ENCODE results near the gene CEBPZ. TPM values are rescaled to one million over a fixed set of nuclear protein-coding genes. Genes with fewer than 3 reads are reported as not detected.

CEBPZ gene
- total RNA-seq, 4 donors from 2014 or later: 31.4 to 46.1 (median 34.5) TPM

GRCh38 chr2:37250869-37251740 lies 19.7 kb upstream of the CEBPZ start:
- no peak for DNase-seq
- H3K4me1 ChIP-seq: no peaks in the 10 kb centered on the region
- no peaks in the 10 kb centered on the region for H3K9me3 ChIP-seq
- peaks cover 24 to 46% of the 10 kb centered on the region in 2 donors for H3K36me3 ChIP-seq
- TF ChIP-seq CTCF (IDR thresholded peaks at IDR 0.05): no peak
- no peak for TF ChIP-seq POLR2A (IDR thresholded peaks at IDR 0.05)
- no peak overlapping the region for H3K4me3 ChIP-seq (replicated peaks in 1 of 3)
- intact Hi-C loops (cut with DNase I): no loop called here
- no peak overlapping the region for H3K27ac ChIP-seq
- WGBS, 2 donors: 85 to 91% methylated on average over 5 of the region's 5 CpGs
- no peaks in the 10 kb centered on the region for H3K27me3 ChIP-seq

- peaks cover 23 to 32% of the 10 kb centered on the region in 2 donors for H3K36me3 ChIP-seq
- no peak for TF ChIP-seq CTCF (IDR thresholded peaks at IDR 0.05)
- TF ChIP-seq POLR2A (IDR thresholded peaks at IDR 0.05): no peak
Measured at GRCh38 chr2:37246205-37246604, 14.8 kb upstream of the CEBPZ start.

GRCh38 chr2:37244755-37245154 lies 13.4 kb upstream of the CEBPZ start:
- Histone ChIP-seq H3K27me3 (no peaks in the 10 kb centered on the region), H3K4me3 (replicated peaks in 1 of 3) (no peak overlapping the region), H3K4me1 (no peaks in the 10 kb centered on the region), H3K9me3 (no peaks in the 10 kb centered on the region), H3K36me3 (peaks cover 23 to 32% of the 10 kb centered on the region in 2 donors), H3K27ac (no peak overlapping the region)
- DNase-seq: no peak
- no peak for TF ChIP-seq CTCF (IDR thresholded peaks at IDR 0.05)
- TF ChIP-seq POLR2A (IDR thresholded peaks at IDR 0.05): no peak
- intact Hi-C loops (cut with DNase I): no loop called here
- WGBS, 2 donors: 95 to 97% methylated on average over 3 of the region's 3 CpGs

More at GRCh38 chr2:37246205-37246604, 14.8 kb upstream of the CEBPZ start:
- H3K4me1 ChIP-seq: no peaks in the 10 kb centered on the region
- intact Hi-C loops (cut with DNase I): no loop called here
- H3K27ac ChIP-seq: no peak overlapping the region
- no peak overlapping the region for H3K4me3 ChIP-seq (replicated peaks in 1 of 3)
- H3K9me3 ChIP-seq: no peaks in the 10 kb centered on the region
- no peak for DNase-seq
- no peaks in the 10 kb centered on the region for H3K27me3 ChIP-seq

- no peak for TF ChIP-seq POLR2A (IDR thresholded peaks at IDR 0.05)
- TF ChIP-seq CTCF (IDR thresholded peaks at IDR 0.05): no peak
- H3K36me3 ChIP-seq: peaks cover 21 to 27% of the 10 kb centered on the region in 2 donors
- WGBS, 2 donors: 74 to 80% methylated on average over 4 of the region's 4 CpGs
- no peak for DNase-seq
- H3K27ac ChIP-seq: no peak overlapping the region
- no peaks in the 10 kb centered on the region for H3K4me1 ChIP-seq
- no peak overlapping the region for H3K4me3 ChIP-seq (replicated peaks in 1 of 3)
- intact Hi-C loops (cut with DNase I): no loop called here
- H3K27me3 ChIP-seq: no peaks in the 10 kb centered on the region
- no peaks in the 10 kb centered on the region for H3K9me3 ChIP-seq
Measured at GRCh38 chr2:37244017-37244416, 12.6 kb upstream of the CEBPZ start.

GRCh38 chr2:37243435-37243834 lies 12.0 kb upstream of the CEBPZ start:
- no peaks in the 10 kb centered on the region for H3K27me3 ChIP-seq
- peaks cover 21 to 22% of the 10 kb centered on the region in 2 donors for H3K36me3 ChIP-seq
- no peaks in the 10 kb centered on the region for H3K4me1 ChIP-seq
- DNase-seq: no peak
- no peak overlapping the region for H3K27ac ChIP-seq
- H3K4me3 ChIP-seq (replicated peaks in 1 of 3): no peak overlapping the region
- 91 to 93% methylated on average over 4 of the region's 4 CpGs for WGBS, 2 donors
- no peak for TF ChIP-seq CTCF (IDR thresholded peaks at IDR 0.05)
- no peak for TF ChIP-seq POLR2A (IDR thresholded peaks at IDR 0.05)
- no peaks in the 10 kb centered on the region for H3K9me3 ChIP-seq
- intact Hi-C loops (cut with DNase I): no loop called here
